Activated gamma-delta T cell (primary cell): ENCODE results near the gene PYGL.
"Not testable (repeated sequence)": the region's sequence is repeated elsewhere in the genome, so short reads cannot be mapped to it uniquely, and the experiment has no call there.

Experiments used
- DNase-seq: peaks from one replicate; lab custom pipeline; 2025; lab: John Stamatoyannopoulos, UW

The PYGL gene

DNA sequence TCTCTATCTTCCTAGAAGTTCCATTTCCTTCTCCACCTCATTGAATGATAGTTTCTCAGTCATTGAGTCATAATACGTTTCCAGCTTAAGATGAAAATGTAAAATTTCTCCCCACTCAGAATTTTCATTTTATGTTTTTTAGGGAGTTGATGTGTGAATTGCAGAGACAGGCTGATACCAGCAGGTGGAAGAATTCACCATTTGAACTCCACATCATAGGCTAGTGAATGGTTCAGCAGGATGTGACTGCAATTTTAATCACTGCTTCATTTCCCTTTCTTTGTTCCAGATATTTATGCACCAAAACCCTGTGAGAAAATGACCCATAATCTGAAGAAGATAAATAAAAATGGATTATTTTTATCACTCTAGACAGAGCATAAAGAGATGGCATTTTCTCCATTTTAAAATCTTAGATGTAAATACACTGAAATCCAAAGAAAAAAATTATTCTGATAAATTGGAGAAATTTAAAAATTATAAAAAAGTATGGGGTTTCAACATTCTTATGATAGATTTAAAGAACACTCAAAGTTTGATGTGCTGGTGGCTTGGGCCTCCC, 10.6 kb upstream of the PYGL start:
- DNase-seq = no peak

DNA sequence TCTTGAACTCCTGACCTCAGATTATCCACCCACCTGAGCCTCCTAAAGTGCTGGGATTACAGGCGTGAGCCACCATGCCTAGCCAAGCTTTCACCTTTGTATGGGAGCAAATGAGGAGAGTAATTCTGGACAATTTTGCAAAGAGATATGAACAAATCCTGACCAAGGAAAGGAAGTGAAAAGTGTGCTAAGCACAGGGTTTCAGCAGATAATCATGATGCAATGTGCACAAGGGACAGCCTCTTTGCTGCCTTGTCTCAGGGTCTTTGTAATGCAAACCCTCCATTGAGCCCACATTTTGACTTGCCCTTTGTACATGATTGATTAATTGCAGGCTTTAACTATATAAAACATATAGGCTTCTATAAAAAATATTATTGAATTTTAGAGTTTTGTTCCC, 9.2 kb upstream of the PYGL start:
- no peak for DNase-seq

DNA sequence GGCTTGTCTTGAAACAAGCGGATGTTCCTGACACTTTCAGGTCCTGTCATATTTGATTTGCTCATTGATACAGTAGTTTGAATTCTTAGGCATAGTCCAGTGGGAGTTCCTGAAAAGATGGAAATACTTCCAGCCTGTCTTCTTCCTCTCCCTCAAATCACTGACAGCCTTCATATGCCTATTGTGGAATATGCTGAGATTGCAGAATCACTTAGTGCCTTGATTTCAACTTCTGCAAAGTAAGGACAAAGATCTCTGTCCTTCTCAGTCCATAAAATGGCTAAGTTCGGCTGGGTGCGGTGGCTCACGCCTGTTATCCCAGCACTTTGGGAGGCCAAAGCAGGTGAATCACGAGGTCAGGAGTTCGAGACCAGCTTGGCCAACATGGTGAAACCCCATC, 6.7 kb upstream of the PYGL start:
- no peak for DNase-seq

DNA sequence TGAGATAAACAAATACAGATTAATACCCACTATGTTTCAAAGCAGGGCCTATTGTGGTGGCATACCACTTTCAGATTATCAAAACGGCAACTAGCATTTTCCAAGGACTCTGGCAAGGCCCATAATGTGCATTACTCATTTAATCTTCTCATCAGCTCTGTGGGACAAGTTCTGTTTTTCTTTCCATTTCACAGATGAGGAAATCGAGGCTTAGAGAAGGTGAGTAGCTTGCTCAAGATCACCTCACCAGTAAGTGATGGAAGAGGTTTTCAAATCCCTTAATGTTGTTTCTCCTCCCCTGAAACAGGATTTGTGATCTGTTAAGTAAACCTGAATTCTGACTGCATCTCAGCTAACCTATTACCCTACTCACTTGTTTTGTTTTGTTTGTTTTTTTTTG, 3.9 kb upstream of the PYGL start:
- no peak for DNase-seq

DNA sequence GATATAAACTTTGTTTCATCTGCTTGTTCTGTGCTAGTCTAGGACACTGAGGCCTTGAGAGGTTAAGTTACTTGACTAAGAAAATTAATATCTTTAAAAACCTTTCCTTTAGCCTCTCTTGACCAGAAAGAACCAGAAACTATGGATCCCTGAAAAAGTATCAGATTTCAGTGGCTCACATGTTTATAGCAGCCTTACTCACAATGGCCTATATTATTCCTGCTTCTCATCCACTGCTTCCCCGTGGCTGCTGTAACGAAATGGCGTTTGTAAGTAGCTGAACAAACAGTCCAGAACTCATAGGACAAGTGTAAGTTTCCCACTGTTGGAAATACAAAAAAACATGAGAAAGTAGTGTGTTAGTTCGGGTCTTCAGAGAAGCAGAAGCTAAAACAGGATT, 3.2 kb upstream of the PYGL start:
- no peak for DNase-seq

DNA sequence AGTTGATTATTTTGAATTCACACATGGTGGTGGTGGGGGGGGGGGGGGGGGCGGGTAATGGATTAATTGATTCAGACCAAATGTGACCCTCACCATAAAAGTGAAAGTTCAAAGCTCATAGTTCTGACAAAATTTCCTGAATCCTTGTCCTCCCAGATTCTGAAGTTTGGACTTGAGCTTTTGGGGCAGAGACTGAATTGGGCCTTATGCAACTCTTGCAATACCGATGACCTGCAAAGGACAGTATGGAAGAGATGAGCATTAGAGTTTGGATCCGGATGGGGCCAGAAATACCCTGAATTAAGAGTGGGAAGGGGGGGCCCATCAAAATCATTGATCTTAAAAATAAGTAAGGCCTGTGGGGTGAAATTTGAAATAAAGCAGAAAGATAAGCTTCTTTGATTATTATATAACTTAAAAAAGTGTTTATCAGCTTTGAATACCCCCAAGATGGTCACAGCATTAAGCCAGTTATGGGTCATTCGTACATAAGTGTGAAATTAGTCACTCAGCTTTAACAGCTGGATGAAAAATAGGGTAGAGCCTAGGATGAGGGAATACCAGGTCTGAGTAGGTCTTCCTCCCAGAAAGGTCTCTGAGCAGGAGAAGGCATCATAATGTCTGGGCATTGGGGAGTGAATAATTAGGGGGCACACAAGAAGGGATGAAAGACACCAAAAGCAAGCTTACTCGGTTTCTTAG, 2.1 kb upstream of the PYGL start:
- DNase-seq = no peak

DNA sequence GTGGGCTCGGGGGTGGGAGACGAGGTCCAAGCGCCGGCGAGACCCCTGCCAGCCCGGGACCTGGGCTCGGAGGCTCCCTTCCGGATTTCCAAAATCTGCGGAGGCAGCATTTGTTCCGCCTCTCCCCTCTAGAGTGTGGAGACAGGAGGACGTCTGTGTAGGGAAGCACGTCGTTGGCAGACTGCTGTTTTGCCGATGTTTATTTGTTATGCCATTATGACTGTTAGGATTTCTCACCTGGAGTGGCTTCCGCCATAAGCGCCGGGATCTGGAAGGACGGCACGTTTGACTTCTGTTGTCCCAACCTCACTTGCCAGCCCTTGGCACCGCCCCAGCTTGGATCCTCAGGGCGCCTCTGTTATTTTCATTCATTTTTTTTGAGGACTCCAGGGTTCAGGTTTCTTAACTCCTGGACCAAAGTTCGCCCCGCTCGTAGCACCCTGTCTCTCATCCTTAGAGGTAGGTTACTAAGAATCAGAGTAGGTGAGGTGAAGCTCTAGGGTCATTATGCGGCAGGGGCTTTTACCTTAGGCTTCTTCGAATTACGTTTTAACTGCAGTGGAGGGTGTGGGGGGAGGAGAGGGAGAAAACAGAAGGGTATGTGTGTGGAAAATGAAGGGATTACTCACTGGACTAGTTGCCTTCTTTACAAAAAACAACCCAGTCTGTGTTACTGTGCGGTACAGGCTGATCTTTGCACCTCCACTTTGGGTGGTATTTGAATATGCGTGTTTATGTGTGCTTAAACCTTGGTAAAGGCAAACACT, 547 bp upstream of the PYGL start:
- DNase-seq = no peak

DNA sequence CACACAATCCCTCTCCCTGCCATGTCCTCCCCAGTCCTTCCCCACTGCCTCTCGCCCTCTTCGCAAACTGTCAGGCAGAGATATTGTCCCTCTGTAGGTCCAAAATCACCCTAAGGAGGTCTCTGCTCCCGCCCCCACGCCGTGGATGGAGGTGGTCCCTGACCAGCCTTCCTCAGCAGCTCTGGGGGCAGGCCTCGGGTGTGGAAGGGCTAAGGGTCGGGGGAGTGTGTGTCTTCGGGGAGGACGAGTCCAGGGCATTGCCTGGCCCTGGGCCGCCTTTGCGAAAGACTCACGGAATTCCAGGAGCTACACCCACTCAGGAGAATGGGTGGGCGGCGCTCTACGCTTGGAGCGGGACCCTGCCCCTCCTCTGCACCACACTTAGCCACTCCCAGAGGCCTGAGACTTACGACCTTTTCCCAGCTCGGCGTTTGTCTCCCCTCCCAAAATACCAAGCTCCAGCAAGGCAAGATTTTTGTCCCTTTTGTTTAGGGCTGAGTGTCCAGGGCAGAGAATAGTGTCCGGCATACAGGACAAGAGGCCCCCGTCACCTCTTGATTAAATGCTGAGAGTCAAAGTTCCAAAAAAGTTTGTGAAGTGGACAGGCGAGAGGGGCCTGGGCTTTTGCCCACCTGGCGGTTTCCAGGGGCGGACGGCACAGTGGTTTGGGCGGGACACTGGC, 881 bp downstream of the PYGL start:
- DNase-seq = no peak

DNA sequence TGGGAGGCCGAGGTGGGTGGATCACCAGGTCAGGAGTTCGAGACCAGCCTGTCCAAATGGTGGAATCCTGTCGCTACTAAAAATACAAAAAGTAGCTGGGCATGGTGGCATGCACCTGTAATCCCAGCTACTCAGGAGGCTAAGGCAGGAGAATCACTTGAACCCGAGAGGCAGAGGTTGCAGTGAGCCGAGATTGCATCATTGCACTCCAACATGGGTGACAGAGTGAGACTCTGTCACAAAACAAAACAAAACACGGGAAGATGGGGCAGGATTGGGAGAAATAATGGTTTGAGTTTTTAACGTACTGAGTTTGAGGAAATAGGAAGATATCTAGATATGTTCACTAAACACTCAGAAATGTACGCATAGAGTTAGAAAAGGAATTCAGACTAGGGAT, 2.6 kb downstream of the PYGL start:
- DNase-seq = not testable (repeated sequence)

DNA sequence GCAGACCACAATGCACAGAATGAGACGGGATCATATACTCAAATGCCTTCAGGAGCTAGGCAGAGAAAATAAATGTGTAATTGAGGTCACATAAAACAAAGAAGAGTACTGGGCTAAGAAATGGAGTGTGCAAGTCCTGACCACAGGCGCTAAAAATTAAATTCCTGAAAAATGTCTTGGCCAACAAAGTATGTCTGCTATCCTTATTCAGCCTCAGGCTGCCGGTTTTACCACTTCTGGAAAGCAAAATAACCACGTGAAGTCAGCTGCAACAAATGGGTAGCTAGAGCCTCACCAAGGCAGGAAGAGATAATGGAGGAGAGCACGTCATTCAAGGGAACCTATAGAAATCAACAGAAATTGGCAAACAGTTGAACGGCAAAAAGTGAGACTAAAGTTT, 3.1 kb downstream of the PYGL start:
- no peak for DNase-seq

DNA sequence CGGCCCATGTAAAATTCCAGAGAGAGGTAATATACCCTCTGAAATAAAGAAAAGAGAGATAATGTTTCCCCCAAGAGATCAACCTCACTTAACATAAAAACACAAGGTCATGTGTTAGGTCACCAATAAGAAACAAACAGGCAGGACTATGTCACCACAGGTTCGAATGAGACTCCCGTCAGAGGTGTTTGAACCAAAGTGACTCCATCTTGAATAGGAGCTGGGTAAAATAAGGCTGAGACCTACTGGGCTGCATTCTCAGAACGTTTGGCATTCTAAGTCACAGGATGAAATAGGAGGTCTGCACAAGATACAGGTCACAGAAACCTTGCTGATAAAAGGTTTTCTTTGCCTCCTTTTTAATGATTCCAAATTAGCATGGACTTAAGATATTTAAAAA, 6.5 kb downstream of the PYGL start:
- no peak for DNase-seq

DNA sequence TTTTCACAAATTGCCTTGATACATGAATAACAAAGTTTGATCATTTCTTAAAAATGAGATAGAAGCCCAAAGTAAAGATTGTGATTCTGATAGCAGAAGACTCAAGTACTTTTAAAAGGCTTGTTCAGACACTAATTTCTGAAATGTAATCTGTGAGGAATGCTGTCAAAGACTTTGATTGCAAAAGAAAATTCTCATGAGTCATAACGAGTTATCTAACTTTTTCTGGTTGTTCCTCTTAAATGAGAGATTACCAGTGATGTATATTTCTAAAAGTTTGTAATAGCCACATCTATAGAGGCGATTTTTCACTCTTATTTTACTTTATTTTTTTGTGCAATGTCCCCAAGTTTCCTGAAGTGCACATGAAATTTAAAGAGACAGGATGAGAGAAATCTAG, 7.0 kb downstream of the PYGL start:
- DNase-seq = no peak

DNA sequence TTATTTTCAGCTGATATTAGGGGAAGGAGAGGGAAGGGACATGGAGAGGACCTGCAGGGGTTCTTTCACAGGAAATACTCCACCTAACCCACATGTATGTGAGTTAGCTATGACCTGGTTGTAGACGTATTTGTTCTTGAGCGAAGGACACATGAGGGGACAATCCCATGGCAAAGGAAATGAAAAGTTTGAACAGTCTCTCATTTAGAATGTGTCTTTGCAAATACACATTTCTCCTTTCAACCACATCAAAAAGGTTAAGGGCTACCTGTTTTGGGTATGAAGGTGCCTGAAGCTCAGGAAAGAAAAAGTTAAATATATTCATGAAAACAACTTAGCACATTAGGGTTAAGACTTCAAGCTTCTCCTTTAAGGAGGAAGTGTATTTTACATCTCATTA, 7.4 kb downstream of the PYGL start:
- no peak for DNase-seq

DNA sequence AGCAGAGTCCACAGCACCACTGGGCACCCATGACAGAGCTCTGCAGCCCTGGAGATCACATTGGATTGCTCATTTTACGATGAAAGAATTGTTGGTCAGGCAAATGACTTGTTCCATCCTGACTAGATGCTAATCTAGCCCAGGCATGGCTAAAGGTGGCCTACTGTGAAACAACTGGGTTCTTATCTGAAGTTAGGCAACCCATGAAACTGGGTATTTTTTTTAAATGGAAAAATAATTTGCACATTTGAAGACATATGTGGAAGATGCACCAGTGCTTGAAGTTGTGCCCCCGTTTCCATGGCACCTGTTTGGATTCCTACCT, 8.3 kb downstream of the PYGL start:
- DNase-seq = no peak

DNA sequence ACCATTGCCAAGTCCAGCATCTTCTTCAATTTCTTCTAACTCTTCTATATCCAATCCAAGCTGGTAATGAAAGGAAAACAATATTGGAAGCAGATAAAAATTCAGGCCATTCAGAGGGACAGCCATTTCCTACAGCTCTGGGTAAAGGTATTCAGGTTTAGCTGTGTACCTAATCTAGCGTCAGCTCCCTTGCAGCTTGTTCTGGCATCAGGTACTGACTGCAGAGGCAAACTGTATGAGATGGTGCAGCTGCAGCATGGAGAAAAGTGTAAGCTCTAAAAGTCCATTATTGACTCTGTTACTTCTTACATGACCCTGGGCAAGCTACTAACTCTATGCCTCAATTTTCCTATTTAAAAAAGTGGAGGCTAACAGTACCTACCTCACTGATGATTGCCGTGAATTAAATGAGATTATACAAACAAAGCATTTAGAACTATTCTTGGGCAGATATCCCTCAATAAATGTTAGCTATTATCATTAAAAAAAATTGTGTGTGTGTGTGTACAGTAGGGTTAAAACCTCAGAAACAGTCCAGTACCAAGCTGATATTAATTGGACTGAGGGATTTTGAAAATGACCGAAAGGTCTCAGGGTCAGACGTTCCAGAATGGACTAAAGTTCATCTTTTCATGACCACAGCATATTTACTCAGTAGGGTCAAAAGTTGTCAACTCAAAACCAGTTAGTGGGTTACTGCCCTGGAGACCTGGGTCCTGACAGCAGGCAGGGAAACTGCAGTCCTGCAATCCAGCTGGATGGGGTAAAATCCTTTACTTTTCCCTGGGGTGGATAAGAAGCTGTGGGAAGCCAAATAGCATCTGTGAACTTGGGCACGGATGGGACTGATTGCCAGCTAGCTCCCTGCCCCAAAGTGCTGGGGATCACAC, 8.9 kb downstream of the PYGL start:
- no peak for DNase-seq

DNA sequence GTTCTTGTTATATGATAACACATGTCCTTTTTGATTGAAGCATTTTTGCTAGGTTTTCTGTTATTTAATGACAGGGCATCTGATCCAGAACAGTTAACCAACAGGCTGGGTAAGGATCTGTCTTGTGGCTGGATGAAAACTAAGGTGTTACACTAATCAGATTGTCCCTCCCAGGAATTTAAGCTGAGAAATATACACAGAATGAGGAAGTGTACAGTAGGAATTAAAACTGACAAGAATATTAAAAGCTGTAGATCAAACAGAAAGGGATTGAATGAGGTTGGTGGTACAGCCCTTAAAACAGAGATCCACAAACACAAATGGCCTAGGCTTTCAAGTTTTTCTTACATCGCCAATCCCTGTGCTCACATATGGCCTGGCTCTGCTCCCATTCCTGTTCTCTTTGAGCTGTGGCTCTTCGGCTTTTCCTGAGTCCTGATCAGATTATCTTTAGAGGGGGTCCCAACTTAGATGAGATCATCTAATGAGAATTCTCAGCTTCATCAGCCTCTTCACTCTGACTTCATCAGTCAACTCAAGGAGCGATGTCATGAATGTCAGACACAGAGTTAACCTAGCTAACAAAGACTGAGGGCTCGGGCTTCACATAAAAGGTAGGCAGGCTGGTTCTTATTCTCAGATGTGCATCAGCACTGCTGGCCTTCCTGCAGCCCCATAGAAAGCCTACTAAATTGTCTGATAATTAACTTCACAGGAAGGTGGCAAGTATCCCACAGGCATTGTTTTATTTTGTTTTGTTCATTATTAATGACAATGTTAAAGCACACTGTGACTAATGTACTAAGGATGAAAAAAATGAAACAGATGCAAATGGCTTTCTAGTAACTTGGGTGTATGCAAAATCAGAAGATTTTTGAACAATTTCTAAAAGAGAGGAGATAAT, 11.4 kb downstream of the PYGL start:
- DNase-seq = no peak

DNA sequence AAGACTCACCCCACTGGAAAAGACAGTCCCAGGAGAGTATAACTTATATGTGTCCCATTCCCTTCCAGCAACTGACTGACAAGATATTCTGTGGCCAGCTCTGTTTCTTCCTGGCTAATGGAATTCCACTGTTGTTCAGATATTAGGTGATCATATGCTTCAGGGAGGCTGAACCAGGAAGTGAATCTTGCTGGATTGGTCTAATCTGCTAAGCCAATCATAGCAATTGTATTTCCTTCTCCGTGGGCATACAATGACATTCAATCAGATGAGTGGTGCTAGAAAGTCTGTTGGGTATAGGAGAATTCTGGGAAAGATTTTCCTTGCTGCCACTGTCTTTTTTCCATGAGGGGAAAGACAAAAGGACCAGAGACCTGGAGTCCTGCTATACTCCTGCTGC, 12.1 kb downstream of the PYGL start:
- DNase-seq = no peak

DNA sequence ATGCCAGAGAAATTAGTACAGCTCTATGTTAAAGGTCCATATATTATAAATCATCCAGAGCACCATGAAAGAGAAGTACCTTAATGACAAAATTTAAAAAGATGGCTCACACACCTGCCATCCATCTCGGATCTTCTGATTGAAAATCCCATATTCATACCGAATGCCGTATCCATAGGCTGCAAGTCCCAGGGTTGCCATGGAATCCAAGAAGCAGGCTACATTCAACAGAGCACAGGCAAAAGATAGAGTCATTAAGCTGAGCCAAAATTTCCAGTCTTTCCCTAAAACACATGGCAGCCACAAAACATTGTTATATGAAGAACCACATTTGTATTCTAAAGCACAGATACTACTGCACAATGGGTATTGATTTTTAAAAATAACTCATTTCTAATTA, 12.7 kb downstream of the PYGL start:
- DNase-seq = no peak

DNA sequence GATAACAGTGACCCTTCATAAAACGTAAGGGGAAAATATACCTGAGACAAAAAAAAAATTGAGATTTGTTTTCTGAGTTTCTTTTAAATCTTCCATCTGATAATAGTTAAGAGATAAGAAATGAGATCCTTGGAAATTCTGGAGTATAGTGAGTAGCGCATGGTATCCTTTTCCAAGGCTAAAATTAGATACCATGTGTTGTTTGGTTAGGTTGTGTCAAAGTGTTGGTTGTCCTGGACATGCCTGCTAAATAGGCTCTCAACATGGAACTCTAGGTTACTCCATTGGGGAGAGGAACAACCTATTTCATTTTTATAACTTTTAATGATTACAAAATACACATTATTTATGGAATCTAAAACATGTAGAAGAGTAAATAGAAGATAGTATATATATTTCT, 14.8 kb downstream of the PYGL start:
- no peak for DNase-seq

DNA sequence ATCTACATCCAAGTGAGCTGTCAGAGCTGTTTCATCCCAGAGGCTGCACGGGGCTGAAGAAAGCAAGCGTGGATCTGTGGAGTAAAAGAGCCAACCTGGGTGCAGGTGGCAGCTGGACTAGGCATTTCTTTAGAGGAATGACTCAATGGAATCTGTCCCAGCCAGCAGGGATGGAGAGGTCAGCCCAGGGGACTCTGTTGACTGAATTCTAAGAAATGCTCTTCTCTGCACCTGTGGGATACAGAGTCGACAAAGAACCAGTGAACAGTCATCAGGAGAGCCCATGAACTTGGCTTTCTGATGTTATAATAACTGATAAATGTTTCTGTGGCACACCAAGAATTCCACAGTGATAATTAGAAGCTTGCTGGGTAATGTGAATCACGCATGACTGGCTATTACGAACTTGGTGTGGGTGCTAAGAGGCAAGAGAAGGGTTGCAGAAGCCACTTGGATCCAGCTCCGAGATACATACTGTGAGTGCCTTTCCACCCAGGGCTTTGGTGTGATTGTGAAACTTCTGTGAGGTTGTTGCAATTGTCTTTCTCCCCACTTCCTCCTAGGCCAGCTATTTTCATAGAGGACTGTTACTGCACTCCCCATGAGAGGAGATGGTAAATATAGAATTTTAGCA, 16.2 kb downstream of the PYGL start:
- no peak for DNase-seq
